ENCODE measurements around the gene ATG7. TPM values are rescaled to one million over a fixed set of nuclear protein-coding genes. Genes with fewer than 3 reads are reported as not detected.

The ATG7 gene
- total and polyA plus RNA-seq, 4 donors = 7.4 to 53.8 (median 15.6) TPM

DNA sequence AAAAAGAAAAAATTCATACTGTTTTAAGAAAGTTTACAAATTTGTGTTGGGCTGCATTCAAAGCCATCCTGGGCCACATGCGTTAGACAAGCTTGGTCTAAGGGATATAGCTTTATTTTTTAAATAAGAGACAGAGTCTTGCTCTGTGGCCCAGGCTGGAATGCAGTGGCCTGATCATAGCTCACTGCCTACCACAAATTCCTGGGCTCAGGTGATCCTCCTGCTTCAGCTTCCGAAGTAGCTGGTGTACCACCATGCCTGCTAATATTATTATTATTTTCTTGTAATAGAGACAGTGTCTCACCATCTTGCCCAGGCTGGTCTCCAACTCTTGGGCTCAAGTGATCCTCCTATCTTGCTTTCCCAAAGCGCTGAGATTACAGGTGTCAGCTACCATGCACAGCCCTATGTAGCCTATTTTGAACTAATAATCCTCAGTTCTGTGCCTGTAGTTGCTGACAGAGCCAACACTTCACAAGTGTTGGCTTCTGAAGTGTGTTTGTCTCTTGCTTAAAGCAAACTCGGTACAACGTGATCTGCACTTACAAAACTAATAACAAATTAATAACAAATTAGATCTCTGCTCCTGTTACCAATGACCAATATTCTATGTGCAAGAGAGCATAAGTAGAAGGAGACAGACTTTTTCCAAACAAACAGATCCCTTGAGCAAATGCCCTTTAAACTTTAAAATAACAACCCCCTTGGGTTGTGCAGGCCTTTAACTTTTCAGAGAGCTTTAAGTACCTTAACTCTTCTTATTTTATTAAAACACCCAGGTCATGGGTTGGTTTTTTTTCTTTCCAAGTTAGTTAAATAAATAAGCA lies 236.4 kb downstream of the ATG7 start:
- no peaks in the 10 kb centered on the region for H3K36me3 ChIP-seq (ENCODE audit: control insufficient read depth in 4 of 4, insufficient read depth in 3 of 4, low read depth in 1 of 4, low read length in 3 of 4)
- peaks cover 0 to 8% (median 4%) of the 10 kb centered on the region in 4 donors for H3K4me1 ChIP-seq (ENCODE audit: control insufficient read depth in 4 of 4, insufficient read depth in 4 of 4, low read length in 3 of 4)
- H3K9ac ChIP-seq (ENCODE audit: low read depth in 1 of 2, low read length in 2 of 2) = no peak overlapping the region
- 68% methylated on average over 5 of the region's 5 CpGs for WGBS
- H3K9me3 ChIP-seq (ENCODE audit: control insufficient read depth in 4 of 4, low read length in 3 of 4) = no peaks in the 10 kb centered on the region
- H3K27me3 ChIP-seq (ENCODE audit: control insufficient read depth in 4 of 4, insufficient read depth in 4 of 4, low read length in 3 of 4) = no peaks in the 10 kb centered on the region
- H3K27ac ChIP-seq (ENCODE audit: low read depth in 1 of 2, low read length in 2 of 2) = no peak overlapping the region
- TF ChIP-seq, protein P1, sequence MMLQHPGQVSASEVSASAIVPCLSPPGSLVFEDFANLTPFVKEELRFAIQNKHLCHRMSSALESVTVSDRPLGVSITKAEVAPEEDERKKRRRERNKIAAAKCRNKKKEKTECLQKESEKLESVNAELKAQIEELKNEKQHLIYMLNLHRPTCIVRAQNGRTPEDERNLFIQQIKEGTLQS (IDR thresholded peaks at IDR 0.05) = no peak
- TF ChIP-seq FOXA1 (IDR thresholded peaks at IDR 0.05) = no peak
- no peak for TF ChIP-seq FOXA2 (IDR thresholded peaks at IDR 0.05)
- no peak for TF ChIP-seq HNF4A (conservative IDR thresholded peaks at IDR 0.05)
- TF ChIP-seq HNF4G (IDR thresholded peaks at IDR 0.05) = no peak
- TF ChIP-seq EGR1 (IDR thresholded peaks at IDR 0.05; ENCODE audit: low read depth in 2 of 2) = no peak
- no peak for TF ChIP-seq TAF1 (conservative IDR thresholded peaks at IDR 0.05)
- no peak for TF ChIP-seq YY1 (IDR thresholded peaks at IDR 0.05)
- H3K4me3 ChIP-seq (ENCODE audit: low read depth in 1 of 3, low read length in 3 of 3) = no peak overlapping the region
- no peak for DNase-seq (ENCODE audit: low spot score)

DNA sequence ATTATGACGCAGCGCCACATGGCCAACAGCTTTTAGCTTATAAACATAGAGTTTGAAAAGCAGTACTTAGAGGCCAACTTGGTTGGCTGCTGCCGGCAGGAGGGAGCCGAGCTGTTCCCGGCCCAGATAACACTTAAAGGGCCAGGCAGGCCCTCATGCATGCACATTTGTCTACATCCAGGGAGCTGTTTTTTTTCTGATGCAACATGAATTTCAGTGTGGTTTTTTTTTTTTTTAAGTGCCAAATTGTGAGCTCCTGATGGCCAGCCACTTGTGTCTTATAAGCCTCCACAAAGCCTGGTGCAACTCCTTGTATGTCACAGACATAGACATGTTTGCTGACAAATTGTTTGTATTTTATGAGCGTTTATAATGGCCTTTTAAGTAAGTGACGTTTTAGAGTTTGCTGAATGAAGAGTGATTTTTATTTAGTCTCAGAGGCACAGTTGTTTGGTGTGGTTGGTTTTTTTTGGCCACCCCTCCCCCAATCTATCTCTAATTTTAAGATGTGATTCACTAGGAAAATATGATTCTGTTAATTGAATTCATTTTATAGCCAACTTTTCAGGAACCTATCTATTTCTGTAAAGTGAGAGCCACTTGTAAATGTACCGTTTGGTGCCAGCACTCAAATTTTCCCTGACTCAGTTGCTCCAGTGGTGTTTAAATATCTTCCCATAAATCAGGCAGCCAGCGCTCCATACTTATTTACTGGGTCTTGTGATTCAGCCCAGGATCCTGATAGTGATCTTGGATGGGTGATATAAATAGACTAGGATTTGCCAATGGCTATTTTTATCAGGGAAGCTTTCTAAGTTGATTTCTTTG lies 237.2 kb downstream of the ATG7 start:
- peak; percentile 43 for DNase-seq (ENCODE audit: low spot score)

More for the DNA sequence above, 237.2 kb downstream of the ATG7 start:
- Histone ChIP-seq H3K4me1 (ENCODE audit: control insufficient read depth in 4 of 4, insufficient read depth in 4 of 4, low read length in 3 of 4) (peaks cover 0 to 8% (median 4%) of the 10 kb centered on the region in 4 donors), H3K27ac (ENCODE audit: low read depth in 1 of 2, low read length in 2 of 2) (peak overlapping the region in 1 of 2 donors; percentile 16), H3K36me3 (ENCODE audit: control insufficient read depth in 4 of 4, insufficient read depth in 3 of 4, low read depth in 1 of 4, low read length in 3 of 4) (no peaks in the 10 kb centered on the region), H3K27me3 (ENCODE audit: control insufficient read depth in 4 of 4, insufficient read depth in 4 of 4, low read length in 3 of 4) (no peaks in the 10 kb centered on the region), H3K4me3 (ENCODE audit: low read depth in 1 of 3, low read length in 3 of 3) (no peak overlapping the region), H3K9me3 (ENCODE audit: control insufficient read depth in 4 of 4, low read length in 3 of 4) (no peaks in the 10 kb centered on the region), H3K9ac (ENCODE audit: low read depth in 1 of 2, low read length in 2 of 2) (no peak overlapping the region)
- peak; percentile 24 to 46 for TF ChIP-seq RAD21 (IDR thresholded peaks at IDR 0.05)
- TF ChIP-seq FOXA1 (IDR thresholded peaks at IDR 0.05) = no peak
- TF ChIP-seq, protein P2, sequence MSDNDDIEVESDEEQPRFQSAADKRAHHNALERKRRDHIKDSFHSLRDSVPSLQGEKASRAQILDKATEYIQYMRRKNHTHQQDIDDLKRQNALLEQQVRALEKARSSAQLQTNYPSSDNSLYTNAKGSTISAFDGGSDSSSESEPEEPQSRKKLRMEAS (IDR thresholded peaks at IDR 0.05) = peak; percentile 37
- no peak for TF ChIP-seq JUND (IDR thresholded peaks at IDR 0.05)
- TF ChIP-seq, protein P3, sequence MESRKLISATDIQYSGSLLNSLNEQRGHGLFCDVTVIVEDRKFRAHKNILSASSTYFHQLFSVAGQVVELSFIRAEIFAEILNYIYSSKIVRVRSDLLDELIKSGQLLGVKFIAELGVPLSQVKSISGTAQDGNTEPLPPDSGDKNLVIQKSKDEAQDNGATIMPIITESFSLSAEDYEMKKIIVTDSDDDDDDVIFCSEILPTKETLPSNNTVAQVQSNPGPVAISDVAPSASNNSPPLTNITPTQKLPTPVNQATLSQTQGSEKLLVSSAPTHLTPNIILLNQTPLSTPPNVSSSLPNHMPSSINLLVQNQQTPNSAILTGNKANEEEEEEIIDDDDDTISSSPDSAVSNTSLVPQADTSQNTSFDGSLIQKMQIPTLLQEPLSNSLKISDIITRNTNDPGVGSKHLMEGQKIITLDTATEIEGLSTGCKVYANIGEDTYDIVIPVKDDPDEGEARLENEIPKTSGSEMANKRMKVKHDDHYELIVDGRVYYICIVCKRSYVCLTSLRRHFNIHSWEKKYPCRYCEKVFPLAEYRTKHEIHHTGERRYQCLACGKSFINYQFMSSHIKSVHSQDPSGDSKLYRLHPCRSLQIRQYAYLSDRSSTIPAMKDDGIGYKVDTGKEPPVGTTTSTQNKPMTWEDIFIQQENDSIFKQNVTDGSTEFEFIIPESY (IDR thresholded peaks at IDR 0.05) = no peak
- peak; percentile 27 for TF ChIP-seq NR2F2 (IDR thresholded peaks at IDR 0.05)
- TF ChIP-seq HNF4G (IDR thresholded peaks at IDR 0.05) = no peak
- no peak for TF ChIP-seq RXRA (IDR thresholded peaks at IDR 0.05)
- no peak for TF ChIP-seq EGR1 (IDR thresholded peaks at IDR 0.05; ENCODE audit: low read depth in 2 of 2)
- TF ChIP-seq, protein P4, sequence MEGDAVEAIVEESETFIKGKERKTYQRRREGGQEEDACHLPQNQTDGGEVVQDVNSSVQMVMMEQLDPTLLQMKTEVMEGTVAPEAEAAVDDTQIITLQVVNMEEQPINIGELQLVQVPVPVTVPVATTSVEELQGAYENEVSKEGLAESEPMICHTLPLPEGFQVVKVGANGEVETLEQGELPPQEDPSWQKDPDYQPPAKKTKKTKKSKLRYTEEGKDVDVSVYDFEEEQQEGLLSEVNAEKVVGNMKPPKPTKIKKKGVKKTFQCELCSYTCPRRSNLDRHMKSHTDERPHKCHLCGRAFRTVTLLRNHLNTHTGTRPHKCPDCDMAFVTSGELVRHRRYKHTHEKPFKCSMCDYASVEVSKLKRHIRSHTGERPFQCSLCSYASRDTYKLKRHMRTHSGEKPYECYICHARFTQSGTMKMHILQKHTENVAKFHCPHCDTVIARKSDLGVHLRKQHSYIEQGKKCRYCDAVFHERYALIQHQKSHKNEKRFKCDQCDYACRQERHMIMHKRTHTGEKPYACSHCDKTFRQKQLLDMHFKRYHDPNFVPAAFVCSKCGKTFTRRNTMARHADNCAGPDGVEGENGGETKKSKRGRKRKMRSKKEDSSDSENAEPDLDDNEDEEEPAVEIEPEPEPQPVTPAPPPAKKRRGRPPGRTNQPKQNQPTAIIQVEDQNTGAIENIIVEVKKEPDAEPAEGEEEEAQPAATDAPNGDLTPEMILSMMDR (IDR thresholded peaks at IDR 0.05; ENCODE audit: low read depth, low read length, missing input control) = no peak
- TF ChIP-seq, protein P1 (IDR thresholded peaks at IDR 0.05) = no peak
- TF ChIP-seq HNF4A (conservative IDR thresholded peaks at IDR 0.05) = no peak
- TF ChIP-seq SP1 (IDR thresholded peaks at IDR 0.05) = peak; percentile 25
- TF ChIP-seq FOXA2 (IDR thresholded peaks at IDR 0.05) = no peak
- WGBS = 48% methylated on average over 9 of the region's 9 CpGs
